Central memory CD8-positive, alpha-beta T cell (primary cell): Measurements from ENCODE around the gene IL1B.

Source experiments
- ATAC-seq: fragments of 150-1000 bp; cut with Tn5 transposase; replicated peaks from 2 replicates; pipeline ENCODE4 v1.10.0; 2022; ENCODE audit warnings: mild to moderate bottlenecking, moderate FRiP score, moderate number of reproducible peaks; ENCODE audit not compliant: poor library complexity, severe bottlenecking; ENCODE audit errors: extremely low read depth
- DNase-seq, 2 donors: peaks; one replicate each; pipeline ENCODE4 v3.0.0; 2021; ENCODE audit warnings: low spot score in 2 of 2
- H3K27ac Mint-ChIP-seq: one replicate; pipeline ENCODE4 v1.8.0; 2022; ENCODE audit warnings: low read depth, mild to moderate bottlenecking, moderate library complexity, mixed read lengths
- H3K27me3 Mint-ChIP-seq: one replicate; pipeline ENCODE4 v1.8.0; 2022; ENCODE audit warnings: mixed read lengths
- H3K36me3 Mint-ChIP-seq: one replicate; pipeline ENCODE4 v1.8.0; 2022; ENCODE audit warnings: mild to moderate bottlenecking, moderate library complexity, mixed read lengths; ENCODE audit not compliant: insufficient read depth
- H3K4me1 Mint-ChIP-seq: one replicate; pipeline ENCODE4 v1.8.0; 2022; ENCODE audit warnings: mixed read lengths
- H3K4me3 Mint-ChIP-seq: one replicate; pipeline ENCODE4 v1.8.0; 2022; ENCODE audit warnings: mild to moderate bottlenecking, moderate library complexity, mixed read lengths
- H3K9me3 Mint-ChIP-seq: one replicate; pipeline ENCODE4 v1.8.0; 2022; ENCODE audit warnings: mixed read lengths

The IL1B gene

DNA sequence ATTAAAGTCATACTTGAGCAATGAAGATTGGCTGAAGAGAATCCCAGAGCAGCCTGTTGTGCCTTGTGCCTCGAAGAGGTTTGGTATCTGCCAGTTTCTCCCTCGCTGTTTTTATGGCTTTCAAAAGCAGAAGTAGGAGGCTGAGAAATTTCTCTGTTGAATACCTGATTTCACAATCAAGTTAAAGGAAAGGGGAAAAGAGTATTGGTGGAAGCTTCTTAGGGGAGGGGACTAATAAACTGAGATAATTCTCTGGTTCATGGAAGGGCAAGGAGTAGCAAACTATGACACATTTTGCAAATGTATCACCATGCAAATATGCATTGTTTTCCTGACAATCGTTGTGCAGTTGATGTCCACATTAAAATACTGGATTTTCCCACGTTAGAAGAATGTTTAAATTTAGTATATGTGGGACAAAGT, at the start of gene IL1B:
Gene IL1B, minus strand, starts transcription at position 85 of the 423 bp plus-strand sequence. CDS start 550 bp downstream, outside the sequence.
- no peaks in the 10 kb centered on the region for H3K36me3 Mint-ChIP-seq
- peaks cover 1% of the 10 kb centered on the region for H3K4me1 Mint-ChIP-seq
- no peak for DNase-seq
- ATAC-seq: no peak
- no peak within 1 kb of the TSS for H3K4me3 Mint-ChIP-seq
- H3K27ac Mint-ChIP-seq: no peak within 1 kb of the TSS
- no peaks in the 10 kb centered on the region for H3K9me3 Mint-ChIP-seq
- H3K27me3 Mint-ChIP-seq: peaks cover 25% of the 10 kb centered on the region

DNA sequence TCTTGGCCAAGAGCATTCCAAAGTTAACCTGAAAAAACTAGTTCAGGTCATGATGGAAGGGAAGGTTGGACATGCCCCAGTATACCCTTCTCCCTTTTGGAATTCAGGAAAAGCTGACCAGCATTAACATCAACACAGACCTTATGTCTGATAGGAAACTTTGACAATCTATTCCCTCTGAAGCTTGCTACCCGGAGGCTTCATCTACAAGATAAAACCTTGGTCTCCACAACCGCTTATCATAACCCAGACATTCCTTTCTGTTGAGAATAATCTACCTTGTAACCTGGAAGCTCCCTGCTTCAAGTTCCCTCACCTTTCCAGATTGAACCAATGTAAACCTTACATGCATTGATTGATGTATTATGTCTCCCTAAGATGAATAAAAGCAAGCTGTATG, 49.7 kb upstream of the IL1B start:
- Mint-ChIP-seq H3K4me1 (peaks cover 5% of the 10 kb centered on the region), H3K27me3 (no peaks in the 10 kb centered on the region), H3K4me3 (no peak overlapping the region), H3K27ac (no peak overlapping the region), H3K9me3 (no peaks in the 10 kb centered on the region), H3K36me3 (no peaks in the 10 kb centered on the region)
- DNase-seq (no peak), ATAC-seq (no peak)

- H3K9me3 Mint-ChIP-seq: no peaks in the 10 kb centered on the region
- peak overlapping the region; percentile 80 for H3K27ac Mint-ChIP-seq
- ATAC-seq (no peak), DNase-seq (no peak)
- H3K27me3 Mint-ChIP-seq: no peaks in the 10 kb centered on the region
- no peaks in the 10 kb centered on the region for H3K36me3 Mint-ChIP-seq
- no peak overlapping the region for H3K4me3 Mint-ChIP-seq
- H3K4me1 Mint-ChIP-seq: peaks cover 5% of the 10 kb centered on the region
Measured at GRCh38 chr2:112885506-112885902, 48.9 kb upstream of the IL1B start.

DNA sequence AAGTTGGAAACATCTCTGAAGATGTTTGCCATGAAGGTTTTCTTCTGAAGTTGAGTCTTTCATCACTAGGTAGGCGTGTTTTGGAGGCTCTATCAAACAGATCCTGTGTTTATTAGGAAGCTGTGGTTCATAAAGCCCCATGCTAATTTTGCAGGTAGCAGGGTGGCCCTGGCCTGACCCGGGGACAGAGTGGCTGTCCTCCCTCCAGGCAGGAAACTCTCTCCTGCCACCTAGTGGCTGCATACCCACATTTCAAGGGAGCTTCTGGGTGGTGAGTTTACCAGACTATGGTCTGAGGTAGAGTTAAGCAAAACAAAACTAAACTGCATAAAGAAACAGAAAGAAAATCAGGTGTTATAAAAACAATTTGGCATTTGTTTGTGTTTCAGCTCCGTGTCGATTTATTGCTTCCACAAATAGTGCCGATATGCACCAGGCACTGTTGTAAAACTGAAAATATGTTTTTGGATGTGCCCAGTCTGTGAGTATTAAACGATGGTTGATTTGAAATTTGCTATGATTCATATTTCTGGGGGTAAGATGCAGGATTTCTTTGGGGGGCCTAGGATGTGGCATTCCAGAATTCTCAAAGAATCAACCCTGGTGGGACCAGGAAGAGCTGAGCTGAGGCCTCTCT, 48.4 kb upstream of the IL1B start:
- H3K27ac Mint-ChIP-seq: peak overlapping the region; percentile 80
- peak; percentile 72 for ATAC-seq
- no peaks in the 10 kb centered on the region for H3K36me3 Mint-ChIP-seq
- DNase-seq: peak; percentile 49 to 58
- peaks cover 10% of the 10 kb centered on the region for H3K4me1 Mint-ChIP-seq
- H3K27me3 Mint-ChIP-seq: no peaks in the 10 kb centered on the region
- H3K4me3 Mint-ChIP-seq: peak overlapping the region; percentile 14
- no peaks in the 10 kb centered on the region for H3K9me3 Mint-ChIP-seq

DNA sequence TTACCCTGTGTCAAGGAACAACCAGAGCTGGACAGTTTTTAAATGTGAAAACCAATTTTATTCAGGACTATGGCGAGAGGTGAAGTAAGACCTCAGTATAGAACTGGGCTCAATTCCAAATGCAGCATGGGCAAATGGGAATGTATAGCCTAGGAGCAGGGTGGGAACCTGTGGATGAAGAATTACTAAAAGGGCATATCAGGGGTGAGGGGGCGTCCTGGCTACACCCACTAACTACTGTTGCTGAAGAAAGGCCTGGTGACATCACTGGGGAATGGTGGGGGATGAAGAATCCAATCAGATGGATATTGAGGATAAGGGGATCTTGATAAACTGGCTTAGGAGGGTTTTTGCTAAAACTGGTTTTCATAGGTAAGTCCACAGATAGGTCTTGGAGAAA, 47.1 kb upstream of the IL1B start:
- H3K36me3 Mint-ChIP-seq: no peaks in the 10 kb centered on the region
- no peak overlapping the region for H3K4me3 Mint-ChIP-seq
- H3K27me3 Mint-ChIP-seq: no peaks in the 10 kb centered on the region
- H3K9me3 Mint-ChIP-seq: no peaks in the 10 kb centered on the region
- H3K4me1 Mint-ChIP-seq: peaks cover 12% of the 10 kb centered on the region
- DNase-seq (no peak), ATAC-seq (no peak)
- no peak overlapping the region for H3K27ac Mint-ChIP-seq

GRCh38 chr2:112881217-112881985, 44.8 kb upstream of the IL1B start:
- Mint-ChIP-seq H3K27me3 (no peaks in the 10 kb centered on the region), H3K9me3 (no peaks in the 10 kb centered on the region), H3K4me3 (no peak overlapping the region), H3K4me1 (peaks cover 12% of the 10 kb centered on the region), H3K36me3 (no peaks in the 10 kb centered on the region), H3K27ac (no peak overlapping the region)
- DNase-seq (no peak), ATAC-seq (no peak)

GRCh38 chr2:112880696-112881095, 44.1 kb upstream of the IL1B start:
- Mint-ChIP-seq H3K27ac (no peak overlapping the region), H3K27me3 (no peaks in the 10 kb centered on the region), H3K9me3 (no peaks in the 10 kb centered on the region), H3K4me3 (no peak overlapping the region), H3K36me3 (no peaks in the 10 kb centered on the region), H3K4me1 (peaks cover 12% of the 10 kb centered on the region)
- no peak for DNase-seq
- ATAC-seq: no peak

GRCh38 chr2:112880091-112880531, 43.5 kb upstream of the IL1B start:
- H3K27me3 Mint-ChIP-seq: no peaks in the 10 kb centered on the region
- ATAC-seq: no peak
- no peaks in the 10 kb centered on the region for H3K36me3 Mint-ChIP-seq
- H3K9me3 Mint-ChIP-seq: no peaks in the 10 kb centered on the region
- H3K4me1 Mint-ChIP-seq: peaks cover 10% of the 10 kb centered on the region
- H3K4me3 Mint-ChIP-seq: no peak overlapping the region
- no peak overlapping the region for H3K27ac Mint-ChIP-seq
- no peak for DNase-seq

DNA sequence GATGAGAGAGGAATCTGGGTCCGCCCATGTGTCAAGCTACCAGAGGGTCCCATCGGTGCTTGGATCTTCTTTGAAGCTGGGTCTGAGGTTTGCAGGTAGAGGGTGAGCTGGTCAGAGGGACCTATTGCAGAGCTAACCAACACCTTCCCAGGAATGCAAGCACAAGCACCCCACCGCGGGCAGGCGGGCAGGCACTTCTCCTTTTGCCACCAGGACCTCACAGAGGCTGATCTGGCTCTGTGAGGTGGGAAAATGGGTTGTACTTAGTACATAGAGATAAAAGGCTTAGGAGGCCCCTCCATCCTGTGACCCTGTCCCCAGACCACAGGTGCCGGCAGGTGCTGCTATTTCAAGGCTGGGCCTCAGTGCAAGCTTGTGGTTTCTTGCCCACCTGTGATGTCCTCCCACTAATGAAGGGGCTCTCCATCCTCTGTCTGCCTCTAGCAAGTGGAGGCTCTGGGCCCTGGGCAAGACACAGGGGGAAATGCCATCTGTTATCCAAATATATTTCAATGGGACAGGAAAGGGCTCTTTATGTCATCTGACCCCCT, 43.0 kb upstream of the IL1B start:
- H3K9me3 Mint-ChIP-seq: no peaks in the 10 kb centered on the region
- H3K36me3 Mint-ChIP-seq: peaks cover 2% of the 10 kb centered on the region
- DNase-seq (no peak), ATAC-seq (no peak)
- no peak overlapping the region for H3K27ac Mint-ChIP-seq
- H3K27me3 Mint-ChIP-seq: no peaks in the 10 kb centered on the region
- H3K4me3 Mint-ChIP-seq: no peak overlapping the region
- peaks cover 7% of the 10 kb centered on the region for H3K4me1 Mint-ChIP-seq

DNA sequence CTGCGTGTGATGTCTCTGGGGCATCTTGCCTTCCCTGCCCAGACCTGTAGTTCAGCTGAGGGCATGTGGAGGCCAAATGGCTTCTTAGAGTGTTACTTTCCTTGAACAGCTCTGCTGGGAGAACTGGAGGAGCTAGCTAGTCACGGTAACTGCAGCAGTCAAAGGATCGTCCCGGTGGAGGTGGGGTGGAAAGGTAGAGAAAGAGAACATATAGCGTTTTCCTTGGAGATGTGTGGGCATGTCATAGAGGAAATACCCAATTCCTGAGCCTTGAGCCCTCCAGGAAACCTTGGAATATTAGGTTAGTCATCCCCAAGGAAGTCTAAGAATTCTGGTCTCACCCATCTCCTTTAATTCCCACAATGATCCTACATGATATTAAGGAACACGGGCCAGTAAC, 40.8 kb upstream of the IL1B start:
- DNase-seq (no peak), ATAC-seq (no peak)
- Mint-ChIP-seq H3K36me3 (peaks cover 2% of the 10 kb centered on the region), H3K4me3 (no peak overlapping the region), H3K27me3 (peaks cover 9% of the 10 kb centered on the region), H3K4me1 (peaks cover 7% of the 10 kb centered on the region), H3K27ac (no peak overlapping the region), H3K9me3 (no peaks in the 10 kb centered on the region)

DNA sequence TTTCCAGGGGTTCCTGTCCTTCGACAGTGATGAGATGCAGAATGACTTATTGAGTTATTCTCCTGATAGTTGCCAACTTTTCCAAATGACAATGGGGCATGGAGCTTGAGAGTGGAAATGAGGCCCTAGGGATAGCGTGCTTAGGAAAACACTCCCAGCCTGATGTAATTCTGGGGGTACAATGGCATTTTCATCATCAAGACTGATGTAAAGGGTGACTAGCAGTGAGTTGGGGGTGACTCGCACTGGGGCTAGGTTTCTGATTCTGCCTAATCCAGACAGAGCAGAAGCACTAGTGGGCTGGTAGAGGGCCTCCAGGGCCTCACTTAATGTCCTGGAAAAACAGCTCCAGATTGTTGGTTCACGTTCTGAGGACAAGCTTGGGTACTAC, 40.4 kb upstream of the IL1B start:
- Mint-ChIP-seq H3K4me3 (no peak overlapping the region), H3K27me3 (peaks cover 13% of the 10 kb centered on the region), H3K4me1 (peaks cover 7% of the 10 kb centered on the region), H3K27ac (no peak overlapping the region), H3K36me3 (peaks cover 2% of the 10 kb centered on the region), H3K9me3 (no peaks in the 10 kb centered on the region)
- DNase-seq (no peak), ATAC-seq (no peak)

- Mint-ChIP-seq H3K27me3 (peaks cover 19% of the 10 kb centered on the region), H3K4me3 (no peak overlapping the region), H3K36me3 (peaks cover 2% of the 10 kb centered on the region), H3K9me3 (no peaks in the 10 kb centered on the region), H3K27ac (no peak overlapping the region), H3K4me1 (peaks cover 7% of the 10 kb centered on the region)
- ATAC-seq (no peak), DNase-seq (no peak)
Measured at GRCh38 chr2:112876257-112876970, 39.8 kb upstream of the IL1B start.
